HEK293 (cell line): ENCODE results near the gene DTNA.

ENCODE experiments used
- MYNN ChIP-seq: fragments of 450-650 bp; formaldehyde crosslinking; IDR thresholded peaks from 2 replicates; pipeline ENCODE4 v1.5.1; 2016; ENCODE audit warnings: missing biosample characterization, missing genetic modification characterization, borderline replicate concordance
- YY1 ChIP-seq: fragments of 450-650 bp; formaldehyde crosslinking; IDR thresholded peaks from 2 replicates; pipeline ENCODE4 v1.5.1; 2018; ENCODE audit warnings: missing biosample characterization, missing genetic modification characterization
- ZNF114 ChIP-seq: fragments of 450-650 bp; formaldehyde crosslinking; IDR thresholded peaks from 2 replicates; pipeline ENCODE4 v1.5.0; 2017; ENCODE audit warnings: missing biosample characterization, missing genetic modification characterization
- ZNF544 ChIP-seq: fragments of 450-650 bp; formaldehyde crosslinking; IDR thresholded peaks from 2 replicates; pipeline ENCODE4 v1.5.0; 2017; ENCODE audit warnings: missing biosample characterization, missing genetic modification characterization
- ZNF837 ChIP-seq: fragments of 450-650 bp; formaldehyde crosslinking; IDR thresholded peaks from 2 replicates; pipeline ENCODE4 v1.5.1; 2016; ENCODE audit warnings: missing biosample characterization, missing genetic modification characterization

DNA sequence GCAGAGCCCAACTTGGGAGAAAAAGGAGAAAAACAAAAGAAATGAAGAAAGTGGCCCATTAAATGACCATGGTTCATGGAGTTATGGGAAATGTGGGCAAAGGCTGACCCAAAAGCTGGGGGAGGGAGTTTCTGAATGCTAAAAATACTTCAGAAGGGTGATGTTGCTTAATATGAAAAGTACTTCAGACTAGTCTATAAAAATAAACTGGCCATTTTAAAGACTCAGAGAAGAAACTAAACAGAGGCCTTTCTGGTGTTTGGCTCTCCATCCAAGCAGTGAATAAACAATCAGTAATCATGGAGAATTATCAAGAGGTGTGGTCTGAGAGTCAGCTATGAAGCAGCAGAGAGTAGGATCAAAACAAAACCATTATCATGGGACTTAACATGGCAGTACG lies 170.3 kb downstream of the DTNA start:
- TF ChIP-seq ZNF837 (no peak), ZNF114 (no peak), ZNF544 (tag by site-specific recombination) (no peak), MYNN (tag by site-specific recombination) (no peak), YY1 (tag by site-specific recombination) (no peak)
